Measurements from ENCODE around the gene TMA7B.

Gene TMA7B

DNA sequence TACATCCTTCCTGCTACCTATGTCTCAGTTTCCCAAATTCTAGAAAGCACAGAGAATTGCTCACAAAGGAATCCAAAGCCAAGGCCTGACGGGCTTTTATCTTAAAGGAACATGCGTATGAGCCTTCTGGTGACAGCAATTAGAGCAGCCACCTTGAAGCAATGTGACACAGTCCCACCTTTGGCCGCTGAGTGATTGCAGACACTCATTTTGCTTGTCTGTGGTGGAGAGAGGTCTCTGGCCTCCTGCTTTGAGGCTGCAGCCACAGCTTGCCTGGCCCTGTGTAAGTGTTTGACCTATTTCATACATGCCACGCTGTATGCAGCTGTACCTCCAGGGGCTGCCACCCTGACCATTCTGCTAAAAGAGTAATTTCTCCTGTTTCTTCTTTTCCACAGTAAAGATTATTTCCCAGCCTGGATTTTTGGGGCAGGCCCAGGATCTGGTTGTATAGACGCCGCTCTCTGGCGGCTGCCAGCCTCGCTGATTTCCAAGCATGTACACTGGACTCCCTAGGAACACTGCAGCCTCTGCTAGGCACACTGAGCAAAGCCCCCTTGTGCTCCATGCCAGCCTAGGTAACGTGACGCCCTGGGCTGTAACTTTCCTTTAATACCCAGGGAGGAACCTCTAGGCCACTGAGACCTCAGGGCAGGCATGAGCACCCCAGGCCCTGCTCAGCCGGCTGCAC lies 1.1 kb upstream of the TMA7B start:
- TF ChIP-seq CTCF (conservative IDR thresholded peaks at IDR 0.05; ENCODE audit: low read depth, low read length), result no peak
- DNase-seq (ENCODE audit: low read depth), result no peak
- no peak overlapping the region for H3K4me3 ChIP-seq (ENCODE audit: low read length)

DNA sequence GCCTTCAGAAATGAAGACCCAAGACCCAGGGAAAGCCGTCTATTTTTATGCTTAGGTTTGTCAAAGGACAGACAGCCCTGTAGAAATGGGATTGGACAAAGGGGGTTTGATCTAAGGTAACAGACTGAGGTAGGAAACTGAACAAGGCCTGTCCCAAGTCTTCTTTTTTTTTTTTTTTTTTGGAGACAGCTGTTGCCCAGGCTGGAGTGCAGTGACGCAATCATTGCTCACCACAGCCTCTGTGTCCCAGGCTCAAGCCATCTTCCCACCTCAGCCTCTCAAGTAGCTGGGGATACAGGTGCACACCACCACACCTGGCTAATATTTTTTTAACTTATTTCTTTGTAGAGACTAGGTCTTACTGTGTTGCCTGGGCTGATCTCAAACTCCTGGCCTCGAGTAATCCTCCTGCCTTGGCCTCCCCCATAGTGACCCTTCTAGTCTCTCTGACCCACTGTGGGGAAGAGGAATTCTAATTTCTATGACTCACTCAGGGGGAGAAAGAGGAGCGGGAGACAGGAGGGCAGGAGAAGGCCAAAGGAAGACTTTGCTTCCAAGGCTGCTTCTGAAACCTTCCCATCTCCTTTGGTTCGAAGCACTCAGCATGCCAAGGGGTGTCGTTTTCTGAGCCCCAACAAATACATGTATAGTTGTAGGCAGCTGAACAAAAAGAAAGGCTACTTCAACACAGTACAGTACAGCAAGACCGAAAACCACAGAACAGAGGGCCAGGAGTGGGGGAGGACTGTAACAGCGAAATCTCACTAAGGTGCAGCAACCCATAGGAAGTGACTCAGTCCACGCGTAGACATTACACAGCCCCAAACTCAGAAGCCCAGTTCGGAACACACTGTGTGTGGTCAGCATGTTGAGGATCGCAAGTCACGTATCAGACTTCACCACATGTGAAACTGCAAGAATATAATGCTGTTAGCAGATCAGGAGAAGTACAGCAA lies 872 bp downstream of the TMA7B start:
- no peak for DNase-seq (ENCODE audit: low read depth)
- no peak for TF ChIP-seq CTCF (conservative IDR thresholded peaks at IDR 0.05; ENCODE audit: low read depth, low read length)
- no peak overlapping the region for H3K4me3 ChIP-seq (ENCODE audit: low read length)

GRCh38 chr22:39962071-39962470 lies 1.9 kb downstream of the TMA7B start:
- TF ChIP-seq CTCF (conservative IDR thresholded peaks at IDR 0.05; ENCODE audit: low read depth, low read length), result no peak
- DNase-seq (ENCODE audit: low read depth), result no peak
- H3K4me3 ChIP-seq (ENCODE audit: low read length), result no peak overlapping the region

- no peak for TF ChIP-seq CTCF (conservative IDR thresholded peaks at IDR 0.05; ENCODE audit: low read depth, low read length)
- H3K4me3 ChIP-seq (ENCODE audit: low read length), result no peak overlapping the region
These were observed 5.6 kb downstream of the TMA7B start for GRCh38 chr22:39965748-39966147.

DNA sequence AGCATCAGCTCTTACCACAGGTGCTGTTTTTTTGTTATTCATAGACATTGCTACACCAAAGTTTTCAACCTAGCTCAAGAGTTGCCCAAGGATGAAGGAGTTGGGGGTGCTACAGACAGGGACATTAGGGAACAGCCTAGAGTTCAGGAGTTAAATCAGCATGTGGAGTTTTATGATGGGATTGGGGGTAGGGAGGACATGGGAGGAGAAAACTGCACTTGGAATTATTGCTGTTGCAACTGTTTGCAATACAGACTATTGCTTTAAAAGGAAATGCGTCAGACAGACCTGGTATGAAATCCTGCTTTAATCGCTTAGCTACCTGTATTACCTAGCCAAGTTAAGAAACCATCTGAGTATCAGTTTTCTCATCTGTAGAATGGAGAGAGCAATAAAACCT lies 6.3 kb downstream of the TMA7B start:
- DNase-seq (ENCODE audit: low read depth), result no peak
- TF ChIP-seq CTCF (conservative IDR thresholded peaks at IDR 0.05; ENCODE audit: low read depth, low read length), result no peak
- H3K4me3 ChIP-seq (ENCODE audit: low read length), result no peak overlapping the region

More at GRCh38 chr22:39965748-39966147, 5.6 kb downstream of the TMA7B start:
- DNase-seq (ENCODE audit: low read depth), result no peak

- H3K4me3 ChIP-seq (ENCODE audit: low read length), result no peak overlapping the region
- no peak for DNase-seq (ENCODE audit: low read depth)
- no peak for TF ChIP-seq CTCF (conservative IDR thresholded peaks at IDR 0.05; ENCODE audit: low read depth, low read length)
These were observed 7.1 kb downstream of the TMA7B start for GRCh38 chr22:39967103-39967829.

Data from retinal pigment epithelial cell (primary cell).